ENCODE data around the gene GSTM4.

- TF ChIP-seq, protein P1, sequence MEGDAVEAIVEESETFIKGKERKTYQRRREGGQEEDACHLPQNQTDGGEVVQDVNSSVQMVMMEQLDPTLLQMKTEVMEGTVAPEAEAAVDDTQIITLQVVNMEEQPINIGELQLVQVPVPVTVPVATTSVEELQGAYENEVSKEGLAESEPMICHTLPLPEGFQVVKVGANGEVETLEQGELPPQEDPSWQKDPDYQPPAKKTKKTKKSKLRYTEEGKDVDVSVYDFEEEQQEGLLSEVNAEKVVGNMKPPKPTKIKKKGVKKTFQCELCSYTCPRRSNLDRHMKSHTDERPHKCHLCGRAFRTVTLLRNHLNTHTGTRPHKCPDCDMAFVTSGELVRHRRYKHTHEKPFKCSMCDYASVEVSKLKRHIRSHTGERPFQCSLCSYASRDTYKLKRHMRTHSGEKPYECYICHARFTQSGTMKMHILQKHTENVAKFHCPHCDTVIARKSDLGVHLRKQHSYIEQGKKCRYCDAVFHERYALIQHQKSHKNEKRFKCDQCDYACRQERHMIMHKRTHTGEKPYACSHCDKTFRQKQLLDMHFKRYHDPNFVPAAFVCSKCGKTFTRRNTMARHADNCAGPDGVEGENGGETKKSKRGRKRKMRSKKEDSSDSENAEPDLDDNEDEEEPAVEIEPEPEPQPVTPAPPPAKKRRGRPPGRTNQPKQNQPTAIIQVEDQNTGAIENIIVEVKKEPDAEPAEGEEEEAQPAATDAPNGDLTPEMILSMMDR (conservative IDR thresholded peaks at IDR 0.05 in 1 of 2, IDR thresholded peaks at IDR 0.05 in 1 of 2; ENCODE audit: low read depth in 1 of 2, low read length in 2 of 2), result no peak
- no peak for TF ChIP-seq EZH2 (IDR thresholded peaks at IDR 0.05; ENCODE audit: low read length, missing control alignments)
Measured at GRCh38 chr1:109697066-109697465, 41.2 kb downstream of the GSTM4 start.
